ENCODE measurements around the gene ESPNL. TPM values are rescaled to one million over a fixed set of nuclear protein-coding genes. Genes with fewer than 3 reads are reported as not detected.
A peak's percentile ranks its signal among the peaks of the same experiment; 100 is the strongest.

Gene ESPNL
- total and polyA plus RNA-seq, 10 donors = 0.65 to 6.2 (median 1.7) TPM

DNA sequence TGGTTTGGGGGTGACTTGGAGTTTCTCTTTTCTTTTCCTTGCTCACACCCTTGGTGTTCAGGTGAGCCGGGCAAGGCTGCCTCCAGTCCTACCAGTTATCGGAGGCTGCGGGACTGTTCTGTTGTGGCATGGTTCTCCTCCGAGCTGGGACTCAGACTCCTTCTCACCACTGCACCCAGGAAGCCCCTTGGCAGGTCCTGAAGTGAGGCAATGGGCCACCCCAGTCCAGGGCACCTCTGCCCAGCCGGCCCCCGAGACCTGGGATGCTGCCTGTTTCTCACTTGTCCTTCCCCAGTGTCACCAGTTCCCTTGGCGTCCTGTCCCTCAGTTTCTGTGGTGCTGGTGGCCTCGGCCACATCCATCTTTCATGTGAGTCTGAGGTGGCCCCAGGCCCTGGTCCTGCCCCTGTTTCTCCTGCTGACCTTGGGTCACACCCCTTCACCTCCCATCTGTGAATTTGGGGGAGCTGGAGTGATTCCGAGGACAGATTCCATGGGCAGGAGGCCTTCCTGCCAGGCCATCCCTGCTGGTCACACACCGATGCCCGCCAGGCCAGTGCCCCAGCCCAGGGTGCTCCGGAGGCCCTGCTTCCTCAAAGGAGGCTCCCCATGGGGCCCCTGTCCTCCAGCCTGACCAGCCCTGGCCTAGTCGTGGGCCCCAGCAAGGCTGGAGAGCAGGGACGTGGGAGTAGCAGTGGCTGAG is 31.8 kb downstream of the ESPNL start:
- 83 to 92% (median 91%) methylated on average over 12 to 14 of the region's 14 CpGs for WGBS, 5 donors
- peak; percentile 58 for DNase-seq
- intact Hi-C loops (cut with DNase I; ENCODE audit: low total_unique reads) = no loop called here

DNA sequence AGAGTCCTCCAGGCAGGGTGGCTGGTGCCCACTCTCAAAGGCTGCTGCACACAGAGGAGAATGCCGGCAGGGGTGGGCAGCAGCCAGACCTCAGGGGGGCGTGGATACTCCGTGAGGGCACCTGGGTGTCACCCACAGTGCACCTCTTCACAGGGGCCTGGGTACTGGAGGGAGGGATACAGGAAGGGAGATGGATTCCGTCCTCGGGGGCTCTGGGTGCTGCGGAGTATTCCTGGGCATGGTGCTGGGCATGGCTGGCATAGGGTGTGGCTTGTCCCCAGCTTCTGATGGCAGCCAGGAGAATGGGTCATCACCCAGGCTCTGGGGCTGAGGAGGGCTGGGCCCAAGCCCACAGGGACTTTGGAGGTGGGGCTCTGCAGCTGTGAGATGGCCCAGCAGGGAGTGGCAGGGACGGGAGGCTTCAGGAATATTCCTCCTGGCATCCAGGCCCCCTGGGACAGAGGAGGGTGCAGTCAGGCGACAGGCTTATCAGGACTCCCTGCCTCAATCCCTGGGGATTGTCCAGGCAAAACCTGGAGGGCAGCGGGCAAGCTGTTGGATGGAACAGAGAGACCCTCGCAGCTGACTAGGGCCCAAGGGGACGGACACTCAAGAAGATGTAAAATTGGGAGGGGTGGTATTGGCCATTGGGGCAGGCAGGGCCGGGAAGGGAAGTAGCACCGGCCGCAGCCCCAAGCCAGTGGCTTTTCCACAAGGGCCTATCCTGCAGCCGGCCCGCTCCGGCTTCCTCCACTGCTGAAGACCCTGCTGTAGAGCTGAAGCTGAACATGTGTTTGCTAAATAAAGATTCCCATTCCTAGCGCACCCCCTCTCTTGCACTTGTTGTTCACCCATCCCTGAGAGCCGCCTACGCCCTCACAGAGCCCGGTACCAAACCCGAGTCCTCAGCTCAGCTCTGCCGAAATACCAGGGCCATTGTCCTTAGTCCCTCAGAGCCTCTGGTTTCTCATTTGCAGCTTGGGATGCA is 32.6 kb downstream of the ESPNL start:
- Histone ChIP-seq H3K27ac (no peak overlapping the region), H3K4me3 (no peak overlapping the region), H3K27me3 (replicated peaks in 1 of 7) (peaks cover 0 to 5% (median 0%) of the 10 kb centered on the region in 7 donors), H3K9me3 (no peaks in the 10 kb centered on the region), H3K4me1 (no peaks in the 10 kb centered on the region), H3K36me3 (no peaks in the 10 kb centered on the region)
- intact Hi-C loops (cut with DNase I; ENCODE audit: low total_unique reads) = no loop called here
- TF ChIP-seq, protein P1, sequence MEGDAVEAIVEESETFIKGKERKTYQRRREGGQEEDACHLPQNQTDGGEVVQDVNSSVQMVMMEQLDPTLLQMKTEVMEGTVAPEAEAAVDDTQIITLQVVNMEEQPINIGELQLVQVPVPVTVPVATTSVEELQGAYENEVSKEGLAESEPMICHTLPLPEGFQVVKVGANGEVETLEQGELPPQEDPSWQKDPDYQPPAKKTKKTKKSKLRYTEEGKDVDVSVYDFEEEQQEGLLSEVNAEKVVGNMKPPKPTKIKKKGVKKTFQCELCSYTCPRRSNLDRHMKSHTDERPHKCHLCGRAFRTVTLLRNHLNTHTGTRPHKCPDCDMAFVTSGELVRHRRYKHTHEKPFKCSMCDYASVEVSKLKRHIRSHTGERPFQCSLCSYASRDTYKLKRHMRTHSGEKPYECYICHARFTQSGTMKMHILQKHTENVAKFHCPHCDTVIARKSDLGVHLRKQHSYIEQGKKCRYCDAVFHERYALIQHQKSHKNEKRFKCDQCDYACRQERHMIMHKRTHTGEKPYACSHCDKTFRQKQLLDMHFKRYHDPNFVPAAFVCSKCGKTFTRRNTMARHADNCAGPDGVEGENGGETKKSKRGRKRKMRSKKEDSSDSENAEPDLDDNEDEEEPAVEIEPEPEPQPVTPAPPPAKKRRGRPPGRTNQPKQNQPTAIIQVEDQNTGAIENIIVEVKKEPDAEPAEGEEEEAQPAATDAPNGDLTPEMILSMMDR (IDR thresholded peaks at IDR 0.05 in 8 of 11, conservative IDR thresholded peaks at IDR 0.05 in 3 of 11) = no peak
- TF ChIP-seq POLR2AphosphoS5 (IDR thresholded peaks at IDR 0.05) (no peak), POLR2A (IDR thresholded peaks at IDR 0.05) (no peak)
- peak; percentile 52 for DNase-seq
- 89 to 94% (median 92%) methylated on average over 22 to 23 of the region's 23 CpGs for WGBS, 5 donors

More for the DNA sequence above, 31.8 kb downstream of the ESPNL start:
- no peak overlapping the region for H3K4me3 ChIP-seq
- no peak overlapping the region for H3K27ac ChIP-seq
- H3K9me3 ChIP-seq = no peaks in the 10 kb centered on the region
- no peak for TF ChIP-seq POLR2A (IDR thresholded peaks at IDR 0.05)
- TF ChIP-seq, protein P1 (IDR thresholded peaks at IDR 0.05 in 8 of 11, conservative IDR thresholded peaks at IDR 0.05 in 3 of 11) = no peak
- no peak for TF ChIP-seq POLR2AphosphoS5 (IDR thresholded peaks at IDR 0.05)
- H3K36me3 ChIP-seq = no peaks in the 10 kb centered on the region
- H3K4me1 ChIP-seq = peaks cover 0 to 6% (median 2%) of the 10 kb centered on the region in 6 donors
- H3K27me3 ChIP-seq (replicated peaks in 1 of 7) = peaks cover 0 to 5% (median 0%) of the 10 kb centered on the region in 7 donors

DNA sequence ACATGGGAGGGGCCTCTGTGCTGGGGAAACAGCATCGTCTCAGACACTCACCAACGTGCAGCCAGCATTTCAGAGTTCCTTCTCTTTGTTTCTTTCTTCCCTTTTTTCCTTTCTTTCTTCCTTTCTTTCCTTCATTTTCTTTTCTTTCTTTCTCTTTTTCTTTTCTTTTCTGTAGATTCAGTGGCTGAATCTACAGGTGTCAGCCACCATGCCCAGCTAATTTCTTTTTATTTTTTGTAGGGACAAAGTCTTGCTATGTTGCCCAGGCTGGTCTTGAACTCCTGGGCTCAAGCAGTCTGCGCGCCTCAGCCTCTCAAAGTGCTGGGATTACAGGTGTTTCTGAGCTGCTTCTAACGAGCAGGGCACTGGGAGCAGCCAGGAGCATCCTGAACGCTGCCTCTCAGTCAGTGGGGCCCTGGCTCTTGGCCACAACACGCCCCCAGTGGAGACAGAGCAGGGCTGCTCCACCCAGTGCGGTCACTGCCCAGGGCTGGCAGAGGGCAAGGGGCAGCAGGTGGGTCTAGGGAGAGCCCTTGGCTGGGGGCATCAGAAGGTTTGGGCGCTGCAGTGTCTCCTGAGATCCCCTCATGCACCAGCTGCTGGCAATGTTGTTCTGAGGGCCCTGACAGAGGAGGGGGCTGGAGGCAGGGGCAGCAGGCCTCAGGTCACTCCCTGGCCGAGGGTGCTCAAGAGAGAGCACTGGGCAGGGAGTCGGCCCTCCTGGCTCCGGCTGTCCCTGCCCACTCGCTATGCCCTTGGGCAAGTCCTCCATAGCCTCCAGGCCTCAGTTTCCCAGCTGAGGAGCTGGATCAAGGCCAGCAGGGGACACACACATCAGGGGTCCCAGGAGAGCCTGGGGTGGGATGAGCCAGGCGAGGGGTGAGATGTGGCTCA is 33.6 kb downstream of the ESPNL start:
- Histone ChIP-seq H3K27ac (no peak overlapping the region), H3K4me1 (peaks cover 0 to 9% (median 3%) of the 10 kb centered on the region in 6 donors), H3K27me3 (replicated peaks in 1 of 7) (peaks cover 0 to 3% (median 0%) of the 10 kb centered on the region in 7 donors), H3K36me3 (no peaks in the 10 kb centered on the region), H3K4me3 (no peak overlapping the region), H3K9me3 (no peaks in the 10 kb centered on the region)
- DNase-seq = peak; percentile 51
- TF ChIP-seq POLR2AphosphoS5 (IDR thresholded peaks at IDR 0.05) (no peak), POLR2A (IDR thresholded peaks at IDR 0.05) (no peak)
- TF ChIP-seq, protein P1 (IDR thresholded peaks at IDR 0.05 in 8 of 11, conservative IDR thresholded peaks at IDR 0.05 in 3 of 11) = no peak
- 63 to 80% (median 73%) methylated on average over 10 to 14 of the region's 14 CpGs for WGBS, 5 donors
- intact Hi-C loops (cut with DNase I; ENCODE audit: low total_unique reads) = no loop called here

All from spleen (tissue), 11 donors.